PC-9 (cell line): ENCODE data around the gene ACACA.

Source experiments
- EZH2 ChIP-seq: fragments of 200-600 bp; sonication (generic); IDR thresholded peaks from 2 replicates; pipeline ENCODE4 v1.8.0; 2017; ENCODE audit warnings: antibody characterized with exemption, low read depth
- TF ChIP-seq, protein P1 (sequence below): fragments of 200-600 bp; sonication (generic); conservative IDR thresholded peaks from 2 replicates; pipeline ENCODE4 v1.6.1; 2017; ENCODE audit warnings: mixed run types, antibody characterized with exemption, mild to moderate bottlenecking, moderate library complexity

DNA sequence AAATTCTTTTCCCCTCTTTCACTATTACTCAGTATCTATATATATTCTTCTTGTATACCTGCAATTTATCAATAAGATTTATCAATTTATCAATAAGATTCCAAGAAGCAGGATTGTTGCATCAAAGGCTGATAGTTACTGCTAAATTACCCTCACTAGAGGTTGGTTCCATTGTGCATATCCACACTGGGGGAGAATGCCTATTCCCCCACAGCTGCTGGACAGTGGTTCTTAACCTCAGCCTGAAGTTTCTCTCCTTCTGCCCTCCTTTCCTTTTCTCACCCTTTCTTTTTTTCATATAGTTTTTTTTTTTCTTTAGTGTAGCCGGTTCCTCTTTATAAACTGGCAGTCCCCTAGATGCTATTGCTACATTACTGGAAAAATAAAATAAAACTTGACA is 24.6 kb downstream of the ACACA start:
- TF ChIP-seq, protein P1, sequence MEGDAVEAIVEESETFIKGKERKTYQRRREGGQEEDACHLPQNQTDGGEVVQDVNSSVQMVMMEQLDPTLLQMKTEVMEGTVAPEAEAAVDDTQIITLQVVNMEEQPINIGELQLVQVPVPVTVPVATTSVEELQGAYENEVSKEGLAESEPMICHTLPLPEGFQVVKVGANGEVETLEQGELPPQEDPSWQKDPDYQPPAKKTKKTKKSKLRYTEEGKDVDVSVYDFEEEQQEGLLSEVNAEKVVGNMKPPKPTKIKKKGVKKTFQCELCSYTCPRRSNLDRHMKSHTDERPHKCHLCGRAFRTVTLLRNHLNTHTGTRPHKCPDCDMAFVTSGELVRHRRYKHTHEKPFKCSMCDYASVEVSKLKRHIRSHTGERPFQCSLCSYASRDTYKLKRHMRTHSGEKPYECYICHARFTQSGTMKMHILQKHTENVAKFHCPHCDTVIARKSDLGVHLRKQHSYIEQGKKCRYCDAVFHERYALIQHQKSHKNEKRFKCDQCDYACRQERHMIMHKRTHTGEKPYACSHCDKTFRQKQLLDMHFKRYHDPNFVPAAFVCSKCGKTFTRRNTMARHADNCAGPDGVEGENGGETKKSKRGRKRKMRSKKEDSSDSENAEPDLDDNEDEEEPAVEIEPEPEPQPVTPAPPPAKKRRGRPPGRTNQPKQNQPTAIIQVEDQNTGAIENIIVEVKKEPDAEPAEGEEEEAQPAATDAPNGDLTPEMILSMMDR = no peak
- TF ChIP-seq EZH2 = no peak
